ENCODE measurements around the gene UNK.

DNA sequence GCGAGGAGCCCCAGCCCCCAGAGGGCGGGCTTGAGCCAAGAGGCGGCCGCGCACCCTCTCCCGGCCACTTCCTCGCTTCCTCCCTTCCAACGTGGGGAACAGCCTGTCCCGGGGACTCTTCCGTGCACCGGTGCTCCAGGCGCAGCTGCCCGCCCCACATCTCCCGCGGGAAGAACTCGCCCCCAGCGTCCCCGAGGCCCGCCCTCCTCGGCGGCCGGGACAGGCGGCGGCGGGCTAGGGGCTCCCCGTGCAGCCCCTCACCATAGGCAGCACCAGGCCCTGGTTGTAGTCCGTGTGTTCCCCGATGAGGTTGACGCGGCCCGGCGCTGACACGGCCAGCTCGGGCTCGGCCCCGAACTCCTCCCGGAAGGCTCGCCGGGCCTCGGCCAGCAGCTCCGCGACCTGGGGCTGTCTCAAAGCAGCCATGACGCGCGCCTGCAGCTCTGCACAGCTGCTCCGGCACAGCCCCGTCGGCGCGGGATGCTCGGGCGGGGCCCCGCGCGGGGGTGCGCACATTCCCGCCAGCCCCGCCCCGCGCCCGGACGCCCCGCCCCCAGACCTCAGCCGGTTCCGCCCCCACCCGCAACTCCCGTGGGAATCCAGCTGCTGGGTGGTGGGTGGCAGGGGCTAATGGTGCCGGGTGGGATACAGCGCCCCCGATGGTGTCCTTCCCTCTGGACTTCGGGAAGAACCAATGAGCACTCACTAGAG, 19.7 kb upstream of the UNK start, which contains the start of gene GALK1:
- TF ChIP-seq, protein P1, sequence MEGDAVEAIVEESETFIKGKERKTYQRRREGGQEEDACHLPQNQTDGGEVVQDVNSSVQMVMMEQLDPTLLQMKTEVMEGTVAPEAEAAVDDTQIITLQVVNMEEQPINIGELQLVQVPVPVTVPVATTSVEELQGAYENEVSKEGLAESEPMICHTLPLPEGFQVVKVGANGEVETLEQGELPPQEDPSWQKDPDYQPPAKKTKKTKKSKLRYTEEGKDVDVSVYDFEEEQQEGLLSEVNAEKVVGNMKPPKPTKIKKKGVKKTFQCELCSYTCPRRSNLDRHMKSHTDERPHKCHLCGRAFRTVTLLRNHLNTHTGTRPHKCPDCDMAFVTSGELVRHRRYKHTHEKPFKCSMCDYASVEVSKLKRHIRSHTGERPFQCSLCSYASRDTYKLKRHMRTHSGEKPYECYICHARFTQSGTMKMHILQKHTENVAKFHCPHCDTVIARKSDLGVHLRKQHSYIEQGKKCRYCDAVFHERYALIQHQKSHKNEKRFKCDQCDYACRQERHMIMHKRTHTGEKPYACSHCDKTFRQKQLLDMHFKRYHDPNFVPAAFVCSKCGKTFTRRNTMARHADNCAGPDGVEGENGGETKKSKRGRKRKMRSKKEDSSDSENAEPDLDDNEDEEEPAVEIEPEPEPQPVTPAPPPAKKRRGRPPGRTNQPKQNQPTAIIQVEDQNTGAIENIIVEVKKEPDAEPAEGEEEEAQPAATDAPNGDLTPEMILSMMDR (IDR thresholded peaks at IDR 0.05; ENCODE audit: poor library complexity), result peak; percentile 58
- TF ChIP-seq EZH2 (IDR thresholded peaks at IDR 0.05; ENCODE audit: borderline replicate concordance), result no peak
